Activated naive CD8-positive, alpha-beta T cell treated with anti-CD3 and anti-CD28 coated beads, Interleukin-2, amount 50 U/mL, for 24 hours (primary cell): ENCODE measurements around the gene YES1.
"Not testable (repeated sequence)": the region's sequence is repeated elsewhere in the genome, so short reads cannot be mapped to it uniquely, and the experiment has no call there.

Experiments used
- ATAC-seq: fragments of 150-1000 bp; cut with Tn5 transposase; one replicate; pipeline ENCODE4 v1.10.0; 2021
- DNase-seq: peaks from one replicate; pipeline ENCODE4 v3.0.0; 2021
- H3K27ac Mint-ChIP-seq: one replicate; pipeline ENCODE4 v1.8.0; 2021; ENCODE audit warnings: mild to moderate bottlenecking, mixed read lengths
- H3K27me3 Mint-ChIP-seq: one replicate; pipeline ENCODE4 v1.8.0; 2021; ENCODE audit warnings: mixed read lengths
- H3K36me3 Mint-ChIP-seq: one replicate; pipeline ENCODE4 v1.8.0; 2021; ENCODE audit warnings: low read depth, mixed read lengths
- H3K4me1 Mint-ChIP-seq: one replicate; pipeline ENCODE4 v1.8.0; 2021; ENCODE audit warnings: mixed read lengths
- H3K4me3 Mint-ChIP-seq: one replicate; pipeline ENCODE4 v1.8.0; 2021; ENCODE audit warnings: mild to moderate bottlenecking, moderate library complexity, mixed read lengths
- H3K9me3 Mint-ChIP-seq: one replicate; pipeline ENCODE4 v1.8.0; 2021; ENCODE audit warnings: mixed read lengths

YES1 gene

DNA sequence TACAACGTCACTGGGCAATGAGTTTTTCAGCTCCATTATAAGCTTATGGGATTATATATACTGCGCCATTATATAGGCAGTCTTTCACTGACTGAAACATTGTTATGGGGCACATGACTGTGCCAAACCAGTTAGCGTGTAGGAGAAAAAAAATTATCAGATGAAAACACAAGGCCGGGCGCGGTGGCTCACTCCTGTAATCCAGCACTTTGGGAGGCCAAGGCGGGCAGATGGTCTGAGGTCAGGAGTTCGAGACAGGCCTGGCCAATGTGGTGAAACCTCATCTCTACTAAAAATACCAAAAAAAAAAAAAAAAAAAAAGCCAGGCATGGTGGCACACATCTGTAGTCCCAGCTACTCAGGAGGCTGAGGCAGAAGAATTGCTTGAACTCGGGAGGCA is 129.6 kb downstream of the YES1 start:
- H3K4me3 Mint-ChIP-seq, DNase-seq, H3K9me3 Mint-ChIP-seq, H3K27me3 Mint-ChIP-seq, ATAC-seq: not testable (repeated sequence)
- Mint-ChIP-seq H3K27ac (peak overlapping the region; percentile 75), H3K36me3 (peaks cover 61% of the 10 kb centered on the region), H3K4me1 (peaks cover 15% of the 10 kb centered on the region)

DNA sequence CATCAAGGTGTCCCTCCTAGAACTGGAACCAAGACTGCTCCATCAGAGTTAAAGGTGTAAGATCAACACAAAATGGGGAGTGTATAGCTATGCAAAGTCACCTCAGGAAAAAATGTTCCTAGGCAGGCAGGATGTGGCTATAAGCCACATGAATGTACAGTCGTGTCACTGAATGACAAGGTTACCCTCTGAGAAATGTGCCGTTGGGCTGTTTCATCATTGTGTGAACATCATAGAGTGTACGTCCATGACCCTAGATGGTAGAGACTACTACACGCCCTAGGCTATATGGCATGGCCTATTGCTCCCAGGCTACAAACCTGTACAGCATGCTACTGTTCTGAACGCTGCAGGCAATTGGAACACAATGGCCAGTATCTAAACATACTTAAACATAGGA is 130.1 kb downstream of the YES1 start:
- peak; percentile 96 for ATAC-seq
- H3K36me3 Mint-ChIP-seq: peaks cover 59% of the 10 kb centered on the region
- DNase-seq: peak; percentile 30
- no peaks in the 10 kb centered on the region for H3K27me3 Mint-ChIP-seq
- no peaks in the 10 kb centered on the region for H3K9me3 Mint-ChIP-seq
- peak overlapping the region; percentile 75 for H3K27ac Mint-ChIP-seq
- no peak overlapping the region for H3K4me3 Mint-ChIP-seq
- H3K4me1 Mint-ChIP-seq: peaks cover 15% of the 10 kb centered on the region

DNA sequence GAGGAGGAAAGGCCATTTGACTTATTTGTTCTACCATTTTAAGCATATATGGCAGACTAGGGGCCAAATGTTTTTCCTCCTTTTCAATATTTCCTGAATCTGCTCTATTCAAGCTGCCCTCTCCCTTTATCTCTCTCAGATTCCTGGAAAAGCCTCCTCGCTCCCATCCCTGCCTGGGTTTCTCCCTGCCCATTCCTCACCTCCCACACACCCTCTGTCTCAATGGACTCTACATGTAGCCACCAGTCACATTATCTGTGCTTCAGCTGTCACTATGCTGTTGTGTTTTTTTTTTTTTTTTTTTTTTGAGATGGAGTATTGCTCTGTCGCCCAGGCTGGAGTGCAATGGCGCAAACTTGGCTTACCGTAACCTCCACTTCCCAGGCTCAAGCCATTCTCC is 131.7 kb downstream of the YES1 start:
- Mint-ChIP-seq H3K27me3 (no peaks in the 10 kb centered on the region), H3K4me1 (peaks cover 15% of the 10 kb centered on the region), H3K9me3 (no peaks in the 10 kb centered on the region), H3K4me3 (no peak overlapping the region), H3K36me3 (peaks cover 55% of the 10 kb centered on the region), H3K27ac (peak overlapping the region; percentile 42)
- no peak for DNase-seq
- ATAC-seq: no peak

DNA sequence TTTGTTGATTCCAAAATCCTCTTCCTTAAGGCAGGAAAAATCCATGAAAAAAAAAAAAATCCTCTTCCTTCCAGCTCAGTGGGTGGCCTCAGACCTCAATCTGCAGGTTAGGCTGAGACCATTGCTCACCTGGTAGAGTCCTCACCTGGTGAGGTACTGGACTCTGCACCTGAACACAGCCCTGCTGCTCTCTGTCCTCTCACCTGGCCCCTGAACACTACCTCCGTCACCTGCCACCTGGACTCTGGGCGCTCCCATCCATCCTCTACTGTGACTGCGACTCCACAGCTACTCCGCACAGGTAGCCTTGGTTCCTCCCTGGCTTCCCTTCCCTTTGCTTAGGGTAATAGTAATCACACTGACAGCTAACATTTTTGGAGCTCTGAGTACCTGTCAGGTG is 132.5 kb downstream of the YES1 start:
- H3K4me1 Mint-ChIP-seq: peaks cover 15% of the 10 kb centered on the region
- H3K27ac Mint-ChIP-seq: no peak overlapping the region
- no peaks in the 10 kb centered on the region for H3K27me3 Mint-ChIP-seq

DNA sequence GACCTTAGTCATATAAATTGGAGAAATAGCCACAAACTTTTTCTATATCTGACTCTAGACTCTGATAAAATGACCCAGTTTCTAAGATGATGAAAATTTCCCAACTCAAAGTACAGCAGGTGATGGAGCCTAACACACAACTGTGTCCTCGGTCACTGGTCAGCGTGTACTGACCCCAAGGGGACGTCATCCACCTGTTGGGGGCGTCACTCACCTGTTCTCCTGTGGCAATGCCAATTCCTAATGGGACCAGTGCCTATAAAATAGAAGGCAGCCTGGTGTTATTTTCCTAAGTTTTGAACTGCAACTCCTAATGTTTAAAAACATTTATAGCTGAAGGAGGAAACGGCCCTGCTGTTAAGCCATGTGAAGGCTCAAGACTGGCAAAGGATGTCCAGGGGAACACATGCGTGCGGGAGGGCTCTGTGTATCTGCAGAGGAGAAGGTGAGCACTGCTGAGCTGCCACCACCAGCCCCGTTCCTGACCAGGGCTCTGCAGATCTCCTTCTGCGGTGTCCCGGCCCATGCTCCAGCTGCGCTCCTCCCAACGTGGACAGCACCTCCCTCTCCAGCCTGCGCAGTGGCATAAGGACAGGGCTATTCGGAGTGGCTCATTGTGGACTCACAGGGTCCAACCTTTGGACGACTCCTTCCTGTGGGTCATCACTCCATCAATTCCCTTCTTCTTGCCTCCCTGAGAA is 133.4 kb downstream of the YES1 start:
- H3K4me3 Mint-ChIP-seq: no peak overlapping the region

More for the DNA sequence above, 132.5 kb downstream of the YES1 start:
- H3K4me3 Mint-ChIP-seq: no peak overlapping the region
- no peaks in the 10 kb centered on the region for H3K9me3 Mint-ChIP-seq
- ATAC-seq (no peak), DNase-seq (no peak)
- peaks cover 56% of the 10 kb centered on the region for H3K36me3 Mint-ChIP-seq

DNA sequence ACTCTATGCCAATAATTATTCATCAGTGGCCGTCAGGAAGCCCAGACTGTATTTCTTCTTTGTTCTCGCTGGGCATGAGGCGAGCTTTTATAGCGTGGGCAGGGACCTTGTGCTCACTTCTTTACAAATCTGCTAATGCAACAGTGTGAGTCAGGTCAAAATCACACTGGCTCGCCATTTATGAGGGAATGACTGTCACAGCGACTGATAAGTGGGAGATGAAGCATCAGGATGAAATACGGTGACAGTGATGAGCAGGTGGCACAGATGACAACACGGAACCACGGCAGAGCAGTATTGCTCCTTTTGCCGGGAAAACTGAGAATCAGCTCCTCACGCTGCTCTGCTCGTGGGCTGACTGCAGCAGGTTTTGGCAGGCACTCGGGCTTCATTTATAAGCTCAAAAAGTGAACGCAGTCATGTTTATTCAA is 134.1 kb downstream of the YES1 start:
- no peaks in the 10 kb centered on the region for H3K9me3 Mint-ChIP-seq
- H3K27ac Mint-ChIP-seq: peak overlapping the region; percentile 36
- peaks cover 13% of the 10 kb centered on the region for H3K4me1 Mint-ChIP-seq
- ATAC-seq (no peak), DNase-seq (no peak)
- no peak overlapping the region for H3K4me3 Mint-ChIP-seq
- no peaks in the 10 kb centered on the region for H3K27me3 Mint-ChIP-seq
- peaks cover 53% of the 10 kb centered on the region for H3K36me3 Mint-ChIP-seq

More for the DNA sequence above, 133.4 kb downstream of the YES1 start:
- Mint-ChIP-seq H3K27ac (no peak overlapping the region), H3K27me3 (no peaks in the 10 kb centered on the region), H3K4me1 (peaks cover 15% of the 10 kb centered on the region), H3K36me3 (peaks cover 56% of the 10 kb centered on the region), H3K9me3 (no peaks in the 10 kb centered on the region)
- DNase-seq: no peak
- ATAC-seq: no peak

DNA sequence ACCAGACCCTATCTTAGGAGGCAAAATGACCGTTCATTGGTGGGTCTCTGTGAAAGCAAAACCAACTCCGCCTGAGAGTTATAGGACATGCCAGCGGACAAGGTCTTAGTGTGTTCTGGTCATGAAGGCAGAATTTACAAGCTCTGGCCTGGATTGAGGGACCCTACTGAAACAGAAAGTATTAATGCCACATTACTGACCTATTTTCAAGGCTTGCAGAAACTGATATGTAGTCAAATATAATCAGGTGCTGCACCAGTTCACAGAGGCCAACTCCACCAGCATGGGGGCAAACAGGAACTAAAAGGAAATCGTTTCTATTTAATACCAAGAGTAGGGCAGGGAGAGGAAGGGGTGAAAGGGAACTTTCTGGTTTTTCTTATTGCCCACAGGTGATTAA is 134.9 kb downstream of the YES1 start:
- peaks cover 52% of the 10 kb centered on the region for H3K36me3 Mint-ChIP-seq

DNA sequence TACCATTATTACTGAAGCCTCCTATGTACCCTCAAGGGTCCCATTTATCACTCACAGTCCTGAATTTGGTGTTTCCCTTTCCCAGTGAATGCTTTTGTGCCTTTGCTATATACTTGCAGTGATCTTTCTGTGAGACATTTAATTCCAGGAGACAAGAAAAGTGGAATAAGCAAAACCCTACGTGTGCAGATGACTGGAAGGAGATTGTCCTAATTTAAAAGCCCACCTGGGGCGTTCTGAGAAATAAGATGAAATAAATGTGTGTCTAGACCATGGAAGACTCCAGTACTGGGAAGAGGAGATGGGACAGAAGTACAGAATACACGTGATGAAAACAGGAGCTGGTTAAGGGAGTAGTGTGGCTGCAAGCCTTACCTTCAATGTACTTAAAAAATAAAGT is 135.3 kb downstream of the YES1 start:
- Mint-ChIP-seq H3K4me1 (peaks cover 3% of the 10 kb centered on the region), H3K27me3 (no peaks in the 10 kb centered on the region), H3K36me3 (peaks cover 52% of the 10 kb centered on the region), H3K4me3 (no peak overlapping the region), H3K27ac (no peak overlapping the region), H3K9me3 (no peaks in the 10 kb centered on the region)
- no peak for ATAC-seq
- no peak for DNase-seq

More for the DNA sequence above, 134.9 kb downstream of the YES1 start:
- Mint-ChIP-seq H3K27me3 (no peaks in the 10 kb centered on the region), H3K27ac (no peak overlapping the region), H3K4me3 (no peak overlapping the region), H3K4me1 (peaks cover 7% of the 10 kb centered on the region), H3K9me3 (no peaks in the 10 kb centered on the region)
- DNase-seq (no peak), ATAC-seq (no peak)

DNA sequence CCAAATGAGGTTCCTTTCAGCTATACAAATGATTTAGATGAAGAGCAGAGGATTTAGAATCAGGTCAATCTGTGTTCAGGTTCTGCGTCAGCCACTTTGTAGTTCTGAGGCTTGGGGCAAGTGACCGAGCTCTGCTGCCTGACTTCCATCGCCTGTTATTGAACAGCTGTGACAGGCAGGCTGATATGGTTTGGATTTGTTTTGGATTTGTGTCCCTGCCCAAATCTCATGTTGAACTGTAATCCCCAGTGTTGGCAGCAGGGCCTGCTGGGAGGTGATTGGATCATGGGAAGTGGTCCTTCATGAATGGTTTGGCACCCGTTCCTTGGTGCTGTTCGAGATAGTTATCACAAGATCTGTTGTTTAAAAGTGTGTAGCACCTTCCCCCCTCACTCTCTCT is 136.0 kb downstream of the YES1 start:
- ATAC-seq: no peak
- H3K4me3 Mint-ChIP-seq: no peak overlapping the region
- H3K27ac Mint-ChIP-seq: no peak overlapping the region
- peaks cover 54% of the 10 kb centered on the region for H3K36me3 Mint-ChIP-seq
- H3K4me1 Mint-ChIP-seq: no peaks in the 10 kb centered on the region
- H3K9me3 Mint-ChIP-seq: no peaks in the 10 kb centered on the region
- H3K27me3 Mint-ChIP-seq: no peaks in the 10 kb centered on the region
- DNase-seq: no peak

DNA sequence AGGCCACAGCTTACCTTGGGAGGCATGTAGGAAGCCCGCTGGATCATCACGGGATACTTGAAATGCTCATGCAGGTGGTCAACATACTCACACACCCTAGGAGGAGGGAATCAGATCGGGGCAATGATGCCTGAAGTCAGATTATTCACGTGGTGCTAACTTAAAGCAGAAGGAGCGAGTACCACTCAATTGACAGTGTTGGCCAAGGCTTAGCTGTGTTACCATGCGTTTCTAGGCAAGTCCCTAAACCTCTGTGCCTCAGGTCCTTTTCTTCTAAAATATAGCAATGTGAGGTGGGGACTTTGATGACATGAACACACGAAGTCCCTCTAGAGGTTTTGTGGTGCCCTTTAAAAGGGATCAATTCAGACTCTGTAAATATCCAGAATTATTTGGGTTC is 136.7 kb downstream of the YES1 start:
- ATAC-seq: no peak
- no peaks in the 10 kb centered on the region for H3K9me3 Mint-ChIP-seq
- H3K27ac Mint-ChIP-seq: no peak overlapping the region
- DNase-seq: no peak
- peaks cover 57% of the 10 kb centered on the region for H3K36me3 Mint-ChIP-seq
- no peaks in the 10 kb centered on the region for H3K27me3 Mint-ChIP-seq
- no peak overlapping the region for H3K4me3 Mint-ChIP-seq
- peaks cover 1% of the 10 kb centered on the region for H3K4me1 Mint-ChIP-seq

DNA sequence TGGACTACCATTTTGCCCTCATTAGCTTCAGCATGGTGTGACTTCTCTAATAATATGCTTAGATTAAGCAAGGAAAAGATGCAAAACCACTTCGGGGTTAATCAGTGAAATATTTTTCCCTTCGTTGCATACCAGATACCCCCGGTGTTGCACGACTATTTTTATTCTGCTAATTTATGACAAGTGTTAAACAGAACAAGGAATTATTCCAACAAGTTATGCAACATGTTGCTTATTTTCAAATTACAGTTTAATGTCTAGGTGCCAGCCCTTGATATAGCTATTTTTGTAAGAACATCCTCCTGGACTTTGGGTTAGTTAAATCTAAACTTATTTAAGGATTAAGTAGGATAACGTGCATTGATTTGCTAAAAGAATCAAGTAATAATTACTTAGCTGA is 138.3 kb downstream of the YES1 start:
- Mint-ChIP-seq H3K27ac (no peak overlapping the region), H3K36me3 (peaks cover 65% of the 10 kb centered on the region), H3K4me3 (no peak overlapping the region), H3K4me1 (peaks cover 1% of the 10 kb centered on the region), H3K27me3 (no peaks in the 10 kb centered on the region), H3K9me3 (no peaks in the 10 kb centered on the region)
- ATAC-seq (no peak), DNase-seq (no peak)

DNA sequence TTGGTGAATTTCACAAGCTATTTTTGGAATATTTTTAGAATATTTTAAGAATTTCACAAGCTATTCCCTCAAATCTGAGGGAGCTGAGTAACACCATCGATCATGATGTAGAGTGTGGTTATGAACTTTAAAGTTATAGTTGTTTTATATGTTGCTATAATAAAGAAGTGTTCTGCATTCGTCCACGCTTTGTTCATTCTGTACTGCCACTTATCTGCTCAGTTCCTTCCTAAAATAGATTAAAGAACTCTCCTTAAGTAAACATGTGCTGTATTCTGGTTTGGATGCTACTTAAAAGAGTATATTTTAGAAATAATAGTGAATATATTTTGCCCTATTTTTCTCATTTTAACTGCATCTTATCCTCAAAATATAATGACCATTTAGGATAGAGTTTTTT is 138.7 kb downstream of the YES1 start:
- no peak for DNase-seq
- H3K9me3 Mint-ChIP-seq: no peaks in the 10 kb centered on the region
- H3K27ac Mint-ChIP-seq: no peak overlapping the region
- no peak for ATAC-seq
- peaks cover 66% of the 10 kb centered on the region for H3K36me3 Mint-ChIP-seq
- no peak overlapping the region for H3K4me3 Mint-ChIP-seq
- peaks cover 3% of the 10 kb centered on the region for H3K4me1 Mint-ChIP-seq
- H3K27me3 Mint-ChIP-seq: no peaks in the 10 kb centered on the region
